HepG2 (cell line): ENCODE results near the gene FAM163B. TPM values are rescaled to one million over a fixed set of nuclear protein-coding genes. Genes with fewer than 3 reads are reported as not detected.

Experiments
- ATAC-seq: fragments of 200-7000 bp; cut with Tn5 transposase; 3 replicates; pipeline ENCODE4 v1.9.1; 2020; ENCODE audit warnings: mild to moderate bottlenecking, moderate library complexity
- BruUV-seq: library from RNA; stranded (reverse); fragments of 400-500 nt; replicated peaks from 2 replicates; lab custom pipeline; 2021; lab: Mats Ljungman, UMichigan
- CTCF ChIA-PET: fragments of 300-600 bp; formaldehyde crosslinking; extraction: SDS; loops from one replicate; lab custom pipeline; 2021; ENCODE audit warnings: low total read pairs, inconsistent platforms, low intra/inter-chr PET ratio; lab: Yijun Ruan, JAX
- POLR2A ChIA-PET: fragments of 350-600 bp; sonication (Branson Sonifier 250); formaldehyde crosslinking; loops from one replicate; lab custom pipeline; 2020; ENCODE audit warnings: antibody characterized with exemption, inconsistent platforms; lab: Yijun Ruan, JAX
- DNase-seq: peaks from one replicate; pipeline ENCODE4 v3.0.0-alpha.2; 2015; ENCODE audit warnings: low spot score
- FAIRE-seq: peaks from 3 replicates; lab custom pipeline; 2011; peaks lifted over from hg19 to GRCh38; lab: Jason Lieb, UNC
- H2AFZ ChIP-seq: one replicate; pipeline ENCODE4 v1.6.1; 2011; ENCODE audit warnings: low read length, inconsistent platforms
- H3K27ac ChIP-seq: fragments of 300-600 bp; 3 replicates; pipeline ENCODE4 v1.8.0; 2011; ENCODE audit warnings: mixed run types, mild to moderate bottlenecking, mixed read lengths, low read length, inconsistent platforms; ENCODE audit not compliant: insufficient read depth; ENCODE audit errors: extremely low read length
- H3K27me3 ChIP-seq, 2 experiments: fragments of 200-600 bp in 1 of 2; 2 replicates in 1 of 2; 3 replicates in 1 of 2; pipeline versions ENCODE4 v1.6.0 to v1.8.0; 2011; ENCODE audit warnings: low read length in 2 of 2, mild to moderate bottlenecking in 2 of 2, moderate library complexity in 2 of 2, inconsistent platforms in 1 of 2; ENCODE audit not compliant: insufficient read depth in 2 of 2, control insufficient read depth in 1 of 2
- H3K36me3 ChIP-seq, 2 experiments: fragments of 200-600 bp in 1 of 2; replicated peaks in 1 of 2; 2 replicates in 1 of 2; 3 replicates in 1 of 2; pipeline versions ENCODE4 v1.5.1 to v1.8.0; 2011; ENCODE audit warnings: low read length in 2 of 2, inconsistent platforms in 1 of 2; ENCODE audit not compliant: insufficient read depth in 2 of 2, control insufficient read depth in 1 of 2
- H3K4me1 ChIP-seq: 2 replicates; pipeline ENCODE4 v1.5.1; 2012; ENCODE audit warnings: low read length, inconsistent platforms; ENCODE audit not compliant: insufficient read depth
- H3K4me2 ChIP-seq: 2 replicates; pipeline ENCODE4 v1.6.0; 2011; ENCODE audit warnings: low read depth, low read length, inconsistent platforms
- H3K4me3 ChIP-seq, 3 experiments: fragments of 200-600 bp in 1 of 3; sonication (generic), shearing (Covaris generic) in 1 of 3; replicated peaks in 1 of 3; 2 replicates each; pipeline ENCODE4 v1.5.1; 2011 to 2016; ENCODE audit warnings: low read length in 3 of 3, inconsistent platforms in 2 of 3, low read depth in 2 of 3, mild to moderate bottlenecking in 2 of 3, control low read depth in 1 of 3, mixed read lengths in 1 of 3; ENCODE audit not compliant: insufficient read depth in 1 of 3
- H3K79me2 ChIP-seq: one replicate; pipeline ENCODE4 v1.6.1; 2011; ENCODE audit warnings: low read length, inconsistent platforms; ENCODE audit not compliant: insufficient read depth
- H3K9ac ChIP-seq: 2 replicates; pipeline ENCODE4 v1.6.0; 2011; ENCODE audit warnings: mild to moderate bottlenecking, low read depth, low read length, inconsistent platforms; ENCODE audit not compliant: insufficient read depth
- H3K9me3 ChIP-seq: 2 replicates; pipeline ENCODE4 v1.5.1; 2012; ENCODE audit warnings: mild to moderate bottlenecking, low read length
- H4K20me1 ChIP-seq: 2 replicates; pipeline ENCODE4 v1.6.0; 2011; ENCODE audit warnings: inconsistent platforms, mild to moderate bottlenecking, low read length, moderate library complexity; ENCODE audit not compliant: insufficient read depth
- FIP1L1 ChIP-seq: fragments of 200-400 bp; formaldehyde crosslinking; IDR thresholded peaks from 2 replicates; pipeline ENCODE4 v1.6.1; 2018; ENCODE audit warnings: low read depth, mild to moderate bottlenecking, low read length, moderate library complexity, borderline replicate concordance; ENCODE audit not compliant: insufficient read depth
- RBFOX2 ChIP-seq: fragments of 200-400 bp; formaldehyde crosslinking; IDR thresholded peaks from 2 replicates; pipeline ENCODE4 v1.6.1; 2017; ENCODE audit warnings: low read depth, mild to moderate bottlenecking, low read length
- REXO4 ChIP-seq: sonication (generic); formaldehyde crosslinking; IDR thresholded peaks from 2 replicates; pipeline ENCODE4 v1.8.0; 2022; ENCODE audit warnings: missing genetic modification reagents, mild to moderate bottlenecking, borderline replicate concordance
- SETDB1 ChIP-seq: sonication (generic); formaldehyde crosslinking; IDR thresholded peaks from 2 replicates; pipeline ENCODE4 v1.5.1; 2020; ENCODE audit warnings: missing genetic modification reagents, mild to moderate bottlenecking, borderline replicate concordance
- ZNF230 ChIP-seq: sonication (generic); formaldehyde crosslinking; IDR thresholded peaks from 2 replicates; pipeline ENCODE4 v1.4.0; 2020; ENCODE audit warnings: mild to moderate bottlenecking, missing genetic modification reagents
- ZNF326 ChIP-seq: sonication (generic); formaldehyde crosslinking; IDR thresholded peaks from 2 replicates; pipeline ENCODE4 v1.4.0; 2020; ENCODE audit warnings: missing genetic modification reagents, borderline replicate concordance
- WGBS: methylation state at CpG from one replicate; pipeline ENCODE4 v1.1.6; 2017; ENCODE audit warnings: low lambda C conversion rate; 5-methylcytosine and 5-hydroxymethylcytosine counted together
- in situ Hi-C: cut with HindIII; loops from 2 replicates; pipeline ENCODE4 v1.10.0; 2017; ENCODE audit warnings: low pct_unique_long_range_greater_than_20kb; ENCODE audit not compliant: extremely low pct_ligation_motif_present
- intact Hi-C: fragments of 100-400 bp; cut with micrococcal nuclease; formaldehyde crosslinking; loops from one replicate; pipeline ENCODE4 v1.10.0; 2022; ENCODE audit not compliant: unreplicated experiment
- polyA plus RNA-seq, 8 experiments: library from polyadenylated mRNA; depleted of rRNA in 3 of 8; stranded (reverse) in 7 of 8; unstranded in 1 of 8; fragments of >200 nt; fragmentation: Illumina TruSeq in 4 of 8; extraction: Trizol in 4 of 8; gene quantifications; 2 replicates each; pipeline versions ENCODE4 v1.2.1 to v1.2.3, GENCODE V29; 2011 to 2016; ENCODE audit warnings: low read depth in 4 of 8, missing spikeins in 1 of 8, mixed read lengths in 1 of 8; ENCODE audit not compliant: insufficient read depth in 1 of 8
- total RNA-seq, 5 experiments: library from RNA; depleted of rRNA; stranded (reverse); fragments of >200 nt; fragmentation: Illumina TruSeq; extraction: Trizol; gene quantifications; 2 replicates each; pipeline ENCODE4 v1.2.3, GENCODE V29; 2016; ENCODE audit warnings: low read depth in 1 of 5

The FAM163B gene
- total and polyA plus RNA-seq, 2 of the 13 experiments (the other 11 are each of a cell fraction or from before 2014, with no cell fraction given) = not detected

- CTCF ChIA-PET = no interaction called here
- Histone ChIP-seq H3K4me2 (no peak overlapping the region), H3K4me1 (no peaks in the 10 kb centered on the region), H3K4me3 (no peak overlapping the region), H3K79me2 (no peaks in the 10 kb centered on the region), H3K27me3 (peaks cover 25 to 84% of the 10 kb centered on the region in 2 experiments), H3K27ac (no peak overlapping the region)
- no peak for DNase-seq
- 14% methylated on average over 7 of the region's 8 CpGs for WGBS
- TF ChIP-seq REXO4 (CRISPR knock-in tag) = no peak
- TF ChIP-seq FIP1L1 = no peak
- TF ChIP-seq ZNF230 = no peak
- TF ChIP-seq, all 625 proteins: peak for 0
- in situ Hi-C loops = no loop called here
- Histone ChIP-seq H2AFZ (no peak overlapping the region), H3K36me3 (no peaks in the 10 kb centered on the region), H3K9me3 (no peaks in the 10 kb centered on the region), H4K20me1 (peaks cover 5% of the 10 kb centered on the region; the same call in 1 of the 2 replicates), H3K9ac (no peak overlapping the region)
- BruUV-seq = no TSS peak
- ATAC-seq (no peak), FAIRE-seq (no peak)
- intact Hi-C loops = no loop called here
- POLR2A ChIA-PET = no interaction called here
These were observed 24.5 kb upstream of the FAM163B start for GRCh38 chr9:133633681-133634080.

DNA sequence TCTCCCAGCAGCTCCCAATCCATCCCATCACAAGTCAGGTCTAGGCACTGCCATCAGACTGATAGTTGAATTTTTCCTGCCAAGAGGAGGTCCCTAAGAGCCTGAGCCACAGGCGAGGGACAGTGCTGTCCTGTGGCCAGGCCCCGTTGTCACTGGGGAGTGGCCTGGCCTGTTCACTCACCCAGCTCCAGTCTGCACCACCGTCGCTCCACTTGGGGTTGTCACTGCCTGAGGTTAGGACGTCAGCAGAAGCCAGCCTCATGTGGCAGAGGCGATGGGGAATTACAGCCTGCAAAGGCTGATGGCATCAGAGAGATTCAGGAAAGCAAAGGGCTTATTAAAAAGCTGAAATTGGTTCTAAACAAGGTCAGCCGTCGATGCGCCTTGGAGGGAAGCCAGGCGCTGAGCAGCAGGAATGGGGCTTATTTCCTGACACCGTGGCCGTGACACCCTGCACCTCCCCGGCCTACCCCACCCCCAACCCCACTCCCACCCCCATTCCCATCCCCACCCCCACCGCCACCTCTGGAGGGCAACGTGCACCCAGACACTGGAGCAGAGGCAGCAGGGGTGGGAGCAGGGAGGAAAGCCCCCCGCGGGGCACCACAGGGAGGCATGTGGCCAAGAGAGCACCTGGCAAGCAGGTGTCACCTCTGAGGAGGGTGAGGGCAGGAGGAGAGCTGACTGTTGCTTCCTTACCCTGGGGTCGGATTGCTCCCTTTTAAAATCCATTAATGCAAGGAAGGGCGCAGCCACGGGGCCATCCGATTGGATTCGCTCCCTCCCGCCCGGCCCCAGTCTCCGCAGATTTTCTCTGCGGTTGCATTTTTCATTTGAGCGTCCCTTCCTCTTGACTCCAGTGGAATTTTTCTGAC, 23.9 kb upstream of the FAM163B start:
- no peaks in the 10 kb centered on the region for H3K36me3 ChIP-seq
- DNase-seq = no peak
- no peaks in the 10 kb centered on the region for H3K4me1 ChIP-seq
- TF ChIP-seq ZNF326 (CRISPR knock-in tag) = no peak
- TF ChIP-seq RBFOX2 = no peak
- TF ChIP-seq SETDB1 = no peak
- H3K9me3 ChIP-seq = no peaks in the 10 kb centered on the region
- H3K27me3 ChIP-seq = peaks cover 23 to 82% of the 10 kb centered on the region in 2 experiments
- CTCF ChIA-PET = no interaction called here
- H3K4me2 ChIP-seq = no peak overlapping the region
- FAIRE-seq = no peak
- no TSS peak for BruUV-seq
- no peak overlapping the region for H2AFZ ChIP-seq
- POLR2A ChIA-PET = no interaction called here
- no peak overlapping the region for H3K9ac ChIP-seq
- no peak for ATAC-seq
- H3K4me3 ChIP-seq = no peak overlapping the region
- in situ Hi-C loops = no loop called here
- intact Hi-C loops = no loop called here
- H3K27ac ChIP-seq = no peak overlapping the region
- no peaks in the 10 kb centered on the region for H3K79me2 ChIP-seq
- peaks cover 4% of the 10 kb centered on the region; the same call in 1 of the 2 replicates for H4K20me1 ChIP-seq
- WGBS = 46% methylated on average over 25 of the region's 27 CpGs
